CD8-positive, alpha-beta memory T cell (primary cell): ENCODE data around the gene CIB1. TPM values are rescaled to one million over a fixed set of nuclear protein-coding genes. Genes with fewer than 3 reads are reported as not detected.
A peak's percentile ranks its signal among the peaks of the same experiment; 100 is the strongest.

Source experiments
- CTCF ChIA-PET: fragments of 350-600 bp; sonication (Branson Sonifier 250); formaldehyde crosslinking; loops from one replicate; lab custom pipeline; 2021; ENCODE audit warnings: antibody characterized with exemption; lab: Charles Lee
- POLR2A ChIA-PET: fragments of 350-600 bp; sonication (Branson Sonifier 250); formaldehyde crosslinking; loops from one replicate; lab custom pipeline; 2021; ENCODE audit warnings: antibody characterized with exemption; lab: Charles Lee
- DNase-seq, 5 donors: peaks; one replicate each; pipeline versions ENCODE4 v3.0.0 to v3.0.0-alpha.2; 2020 to 2022; ENCODE audit warnings: mixed read lengths in 1 of 5
- H3K27ac ChIP-seq: one replicate; pipeline ENCODE4 v1.7.0; 2013; ENCODE audit warnings: low read depth, mild to moderate bottlenecking, low read length, moderate library complexity
- H3K27me3 ChIP-seq: 2 replicates; pipeline ENCODE4 v1.7.0; 2013; ENCODE audit warnings: low read length, mild to moderate bottlenecking; ENCODE audit not compliant: insufficient read depth, poor library complexity, severe bottlenecking
- H3K36me3 ChIP-seq: 2 replicates; pipeline ENCODE4 v1.7.0; 2013; ENCODE audit warnings: mild to moderate bottlenecking, low read length, moderate library complexity; ENCODE audit not compliant: insufficient read depth
- H3K4me1 ChIP-seq: 2 replicates; pipeline ENCODE4 v1.7.0; 2013; ENCODE audit warnings: mild to moderate bottlenecking, low read length, moderate library complexity; ENCODE audit not compliant: insufficient read depth
- H3K4me3 ChIP-seq: 2 replicates; pipeline ENCODE4 v1.7.0; 2013; ENCODE audit warnings: mild to moderate bottlenecking, low read length
- H3K9me3 ChIP-seq: 2 replicates; pipeline ENCODE4 v1.7.0; 2013; ENCODE audit warnings: mild to moderate bottlenecking, low read length
- H3K27ac Mint-ChIP-seq, 8 donors: one replicate each; pipeline ENCODE4 v1.8.0; 2020 to 2021; ENCODE audit warnings: mixed read lengths in 8 of 8, mild to moderate bottlenecking in 6 of 8, inconsistent platforms in 3 of 8, moderate library complexity in 3 of 8
- H3K27me3 Mint-ChIP-seq, 2 donors: one replicate each; pipeline ENCODE4 v1.8.0; 2020 to 2021; ENCODE audit warnings: mixed read lengths in 2 of 2, mild to moderate bottlenecking in 1 of 2, moderate library complexity in 1 of 2
- H3K36me3 Mint-ChIP-seq, 3 donors: one replicate each; pipeline ENCODE4 v1.8.0; 2020 to 2021; ENCODE audit warnings: mixed read lengths in 3 of 3, inconsistent platforms in 1 of 3, mild to moderate bottlenecking in 1 of 3
- H3K4me1 Mint-ChIP-seq, 3 donors: one replicate each; pipeline ENCODE4 v1.8.0; 2020 to 2021; ENCODE audit warnings: mixed read lengths in 3 of 3, inconsistent platforms in 1 of 3, mild to moderate bottlenecking in 1 of 3
- H3K4me3 Mint-ChIP-seq, 7 donors: one replicate each; pipeline ENCODE4 v1.8.0; 2020 to 2021; ENCODE audit warnings: mixed read lengths in 7 of 7, mild to moderate bottlenecking in 6 of 7, moderate library complexity in 4 of 7, inconsistent platforms in 2 of 7
- H3K9me3 Mint-ChIP-seq, 5 donors: one replicate each; pipeline ENCODE4 v1.8.0; 2020 to 2022; ENCODE audit warnings: mixed read lengths in 5 of 5, mild to moderate bottlenecking in 3 of 5, moderate library complexity in 2 of 5, inconsistent platforms in 1 of 5
- polyA plus RNA-seq: library from polyadenylated mRNA; unstranded; fragments of 300-500 nt; fragmentation: Illumina TruSeq; gene quantifications from one replicate; pipeline ENCODE4 v1.2.3, GENCODE V29; 2021
- total RNA-seq, 2 experiments: library from RNA; stranded (reverse); gene quantifications; one replicate each; pipeline ENCODE4 v1.2.3, GENCODE V29; 2021

CIB1 gene
- total and polyA plus RNA-seq, 3 experiments from 2014 or later: 162 to 251 (median 166) TPM

- DNase-seq: no peak
- H3K9me3 Mint-ChIP-seq: no peaks in the 10 kb centered on the region
- Histone ChIP-seq H3K4me1 (peaks cover 10% of the 10 kb centered on the region), H3K36me3 (no peaks in the 10 kb centered on the region), H3K4me3 (no peak overlapping the region), H3K9me3 (no peaks in the 10 kb centered on the region), H3K27me3 (no peaks in the 10 kb centered on the region), H3K27ac (no peak overlapping the region)
- H3K27me3 Mint-ChIP-seq: no peaks in the 10 kb centered on the region
- H3K36me3 Mint-ChIP-seq: peaks cover 0 to 12% (median 2%) of the 10 kb centered on the region in 3 donors
- H3K4me3 Mint-ChIP-seq: no peak overlapping the region
- peaks cover 20 to 32% (median 32%) of the 10 kb centered on the region in 3 donors for H3K4me1 Mint-ChIP-seq
- CTCF ChIA-PET: interaction anchor here (0.9 to 1.4 kb wide), 3 partner anchors 9 to 12 kb away, joined by 3 read pairs; partner anchors contain the start of gene SEMA4B
- peak overlapping the region in 1 of 8 donors; percentile 75 for H3K27ac Mint-ChIP-seq
- POLR2A ChIA-PET: no interaction called here
Measured at GRCh38 chr15:90212221-90213098, 21.3 kb downstream of the CIB1 start.

GRCh38 chr15:90211440-90212143 lies 22.1 kb downstream of the CIB1 start:
- Histone ChIP-seq H3K27ac (no peak overlapping the region), H3K36me3 (no peaks in the 10 kb centered on the region), H3K4me3 (no peak overlapping the region), H3K9me3 (no peaks in the 10 kb centered on the region), H3K27me3 (no peaks in the 10 kb centered on the region), H3K4me1 (peaks cover 10% of the 10 kb centered on the region)
- POLR2A ChIA-PET: no interaction called here
- Mint-ChIP-seq H3K27ac (peak overlapping the region in 1 of 8 donors; percentile 67), H3K4me3 (no peak overlapping the region), H3K27me3 (no peaks in the 10 kb centered on the region), H3K9me3 (no peaks in the 10 kb centered on the region), H3K4me1 (peaks cover 20 to 32% (median 27%) of the 10 kb centered on the region in 3 donors), H3K36me3 (peaks cover 0 to 14% (median 2%) of the 10 kb centered on the region in 3 donors)
- no peak for DNase-seq
- CTCF ChIA-PET: no interaction called here

- Histone ChIP-seq H3K27ac (no peak overlapping the region), H3K9me3 (no peaks in the 10 kb centered on the region), H3K4me1 (peaks cover 10% of the 10 kb centered on the region), H3K36me3 (no peaks in the 10 kb centered on the region), H3K27me3 (no peaks in the 10 kb centered on the region), H3K4me3 (no peak overlapping the region)
- POLR2A ChIA-PET: no interaction called here
- Mint-ChIP-seq H3K27me3 (no peaks in the 10 kb centered on the region), H3K4me1 (peaks cover 19 to 32% (median 23%) of the 10 kb centered on the region in 3 donors), H3K9me3 (no peaks in the 10 kb centered on the region), H3K4me3 (no peak overlapping the region), H3K36me3 (peaks cover 0 to 19% (median 2%) of the 10 kb centered on the region in 3 donors), H3K27ac (peak overlapping the region in 2 of 8 donors; percentile 8 to 75)
- no peak for DNase-seq
- CTCF ChIA-PET: no interaction called here
Measured at GRCh38 chr15:90211009-90211408, 22.7 kb downstream of the CIB1 start.

- Histone ChIP-seq H3K4me1 (peaks cover 10% of the 10 kb centered on the region), H3K4me3 (no peak overlapping the region), H3K27me3 (no peaks in the 10 kb centered on the region), H3K27ac (no peak overlapping the region), H3K36me3 (no peaks in the 10 kb centered on the region), H3K9me3 (no peaks in the 10 kb centered on the region)
- POLR2A ChIA-PET: no interaction called here
- Mint-ChIP-seq H3K9me3 (no peaks in the 10 kb centered on the region), H3K4me1 (peaks cover 19 to 32% (median 22%) of the 10 kb centered on the region in 3 donors), H3K27me3 (no peaks in the 10 kb centered on the region), H3K36me3 (peaks cover 0 to 20% (median 2%) of the 10 kb centered on the region in 3 donors), H3K27ac (peak overlapping the region in 3 of 8 donors; percentile 8 to 75 (median 54)), H3K4me3 (no peak overlapping the region)
- no peak for DNase-seq
- CTCF ChIA-PET: no interaction called here
Measured at GRCh38 chr15:90210593-90210992, 23.1 kb downstream of the CIB1 start.

- no peaks in the 10 kb centered on the region for H3K9me3 ChIP-seq
- ChIA-PET POLR2A (no interaction called here), CTCF (no interaction called here)
- peaks cover 10% of the 10 kb centered on the region for H3K4me1 ChIP-seq
- Mint-ChIP-seq H3K36me3 (peaks cover 0 to 20% (median 0%) of the 10 kb centered on the region in 3 donors), H3K27ac (peak overlapping the region in 3 of 8 donors; percentile 63 to 80 (median 75)), H3K4me3 (peak overlapping the region in 1 of 7 donors; percentile 29), H3K9me3 (no peaks in the 10 kb centered on the region), H3K27me3 (no peaks in the 10 kb centered on the region), H3K4me1 (peaks cover 15 to 29% (median 19%) of the 10 kb centered on the region in 3 donors)
- no peak overlapping the region for H3K27ac ChIP-seq
- no peak for DNase-seq
- no peaks in the 10 kb centered on the region for H3K36me3 ChIP-seq
- H3K4me3 ChIP-seq: no peak overlapping the region
- no peaks in the 10 kb centered on the region for H3K27me3 ChIP-seq
Measured at GRCh38 chr15:90209591-90209990, 24.1 kb downstream of the CIB1 start.

- peaks cover 15 to 28% (median 18%) of the 10 kb centered on the region in 3 donors for H3K4me1 Mint-ChIP-seq
- Histone ChIP-seq H3K27me3 (no peaks in the 10 kb centered on the region), H3K36me3 (no peaks in the 10 kb centered on the region), H3K4me1 (peaks cover 12% of the 10 kb centered on the region), H3K9me3 (no peaks in the 10 kb centered on the region), H3K4me3 (no peak overlapping the region), H3K27ac (no peak overlapping the region)
- POLR2A ChIA-PET: no interaction called here
- H3K27ac Mint-ChIP-seq: no peak overlapping the region
- DNase-seq: no peak
- H3K9me3 Mint-ChIP-seq: no peaks in the 10 kb centered on the region
- peaks cover 0 to 20% (median 0%) of the 10 kb centered on the region in 3 donors for H3K36me3 Mint-ChIP-seq
- H3K27me3 Mint-ChIP-seq: no peaks in the 10 kb centered on the region
- CTCF ChIA-PET: no interaction called here
- no peak overlapping the region for H3K4me3 Mint-ChIP-seq
Measured at GRCh38 chr15:90208356-90208755, 25.4 kb downstream of the CIB1 start.

- Histone ChIP-seq H3K27me3 (no peaks in the 10 kb centered on the region), H3K9me3 (no peaks in the 10 kb centered on the region), H3K4me3 (no peak overlapping the region), H3K4me1 (peaks cover 23% of the 10 kb centered on the region), H3K27ac (no peak overlapping the region), H3K36me3 (no peaks in the 10 kb centered on the region)
- peaks cover 25 to 37% (median 29%) of the 10 kb centered on the region in 3 donors for H3K4me1 Mint-ChIP-seq
- POLR2A ChIA-PET: no interaction called here
- CTCF ChIA-PET: no interaction called here
- H3K36me3 Mint-ChIP-seq: peaks cover 0 to 22% (median 0%) of the 10 kb centered on the region in 3 donors
- no peak for DNase-seq
- no peak overlapping the region for H3K4me3 Mint-ChIP-seq
- H3K9me3 Mint-ChIP-seq: no peaks in the 10 kb centered on the region
- peak overlapping the region in 1 of 8 donors; percentile 22 for H3K27ac Mint-ChIP-seq
- H3K27me3 Mint-ChIP-seq: no peaks in the 10 kb centered on the region
Measured at GRCh38 chr15:90207252-90207651, 26.5 kb downstream of the CIB1 start.

GRCh38 chr15:90205886-90206285 lies 27.9 kb downstream of the CIB1 start:
- ChIA-PET POLR2A (no interaction called here), CTCF (no interaction called here)
- no peaks in the 10 kb centered on the region for H3K36me3 ChIP-seq
- H3K4me3 ChIP-seq: no peak overlapping the region
- no peak overlapping the region for H3K4me3 Mint-ChIP-seq
- no peaks in the 10 kb centered on the region for H3K27me3 ChIP-seq
- H3K4me1 ChIP-seq: peaks cover 23% of the 10 kb centered on the region
- H3K27me3 Mint-ChIP-seq: no peaks in the 10 kb centered on the region
- H3K9me3 ChIP-seq: no peaks in the 10 kb centered on the region
- no peaks in the 10 kb centered on the region for H3K9me3 Mint-ChIP-seq
- no peak overlapping the region for H3K27ac ChIP-seq
- H3K27ac Mint-ChIP-seq: no peak overlapping the region
- H3K36me3 Mint-ChIP-seq: peaks cover 0 to 22% (median 0%) of the 10 kb centered on the region in 3 donors
- H3K4me1 Mint-ChIP-seq: peaks cover 24 to 38% (median 28%) of the 10 kb centered on the region in 3 donors
- DNase-seq: no peak
